ENCODE data around the gene ACSL4. TPM values are rescaled to one million over a fixed set of nuclear protein-coding genes. Genes with fewer than 3 reads are reported as not detected.

ACSL4 gene
- total RNA-seq, 1 experiment from 2014 or later, result 55.2 TPM

DNA sequence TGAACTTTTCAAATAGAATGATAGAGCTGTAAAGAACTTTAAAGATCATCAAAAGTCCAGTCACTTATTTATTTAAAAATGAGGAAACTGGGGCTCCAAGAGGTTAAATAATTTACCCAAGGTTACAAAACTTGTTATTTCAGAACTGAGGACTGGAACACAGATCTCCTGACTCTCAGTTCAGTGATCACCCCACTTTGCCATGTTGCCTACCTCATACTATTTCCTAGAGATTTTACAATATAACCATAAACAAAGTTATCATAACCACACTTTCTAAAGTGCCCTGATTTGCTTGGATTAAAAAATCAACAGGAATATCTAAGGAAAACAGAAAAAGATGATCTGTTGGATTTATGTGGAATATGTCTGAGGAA, 7.4 kb upstream of the ACSL4 start:
- intact Hi-C loops (cut with micrococcal nuclease; ENCODE audit: unreplicated experiment), result no loop called here
- BruUV-seq (replicated peaks), result no TSS peak
- TF ChIP-seq TCF7L2 (IDR thresholded peaks at IDR 0.05; ENCODE audit: low read depth, low read length) (no peak), SIN3A (IDR thresholded peaks at IDR 0.05; ENCODE audit: borderline replicate concordance, insufficient read depth, low read depth, low read length) (no peak), POLR2AphosphoS5 (IDR thresholded peaks at IDR 0.05; ENCODE audit: low read depth, low read length) (no peak)
- TF ChIP-seq, protein P1, sequence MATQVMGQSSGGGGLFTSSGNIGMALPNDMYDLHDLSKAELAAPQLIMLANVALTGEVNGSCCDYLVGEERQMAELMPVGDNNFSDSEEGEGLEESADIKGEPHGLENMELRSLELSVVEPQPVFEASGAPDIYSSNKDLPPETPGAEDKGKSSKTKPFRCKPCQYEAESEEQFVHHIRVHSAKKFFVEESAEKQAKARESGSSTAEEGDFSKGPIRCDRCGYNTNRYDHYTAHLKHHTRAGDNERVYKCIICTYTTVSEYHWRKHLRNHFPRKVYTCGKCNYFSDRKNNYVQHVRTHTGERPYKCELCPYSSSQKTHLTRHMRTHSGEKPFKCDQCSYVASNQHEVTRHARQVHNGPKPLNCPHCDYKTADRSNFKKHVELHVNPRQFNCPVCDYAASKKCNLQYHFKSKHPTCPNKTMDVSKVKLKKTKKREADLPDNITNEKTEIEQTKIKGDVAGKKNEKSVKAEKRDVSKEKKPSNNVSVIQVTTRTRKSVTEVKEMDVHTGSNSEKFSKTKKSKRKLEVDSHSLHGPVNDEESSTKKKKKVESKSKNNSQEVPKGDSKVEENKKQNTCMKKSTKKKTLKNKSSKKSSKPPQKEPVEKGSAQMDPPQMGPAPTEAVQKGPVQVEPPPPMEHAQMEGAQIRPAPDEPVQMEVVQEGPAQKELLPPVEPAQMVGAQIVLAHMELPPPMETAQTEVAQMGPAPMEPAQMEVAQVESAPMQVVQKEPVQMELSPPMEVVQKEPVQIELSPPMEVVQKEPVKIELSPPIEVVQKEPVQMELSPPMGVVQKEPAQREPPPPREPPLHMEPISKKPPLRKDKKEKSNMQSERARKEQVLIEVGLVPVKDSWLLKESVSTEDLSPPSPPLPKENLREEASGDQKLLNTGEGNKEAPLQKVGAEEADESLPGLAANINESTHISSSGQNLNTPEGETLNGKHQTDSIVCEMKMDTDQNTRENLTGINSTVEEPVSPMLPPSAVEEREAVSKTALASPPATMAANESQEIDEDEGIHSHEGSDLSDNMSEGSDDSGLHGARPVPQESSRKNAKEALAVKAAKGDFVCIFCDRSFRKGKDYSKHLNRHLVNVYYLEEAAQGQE (IDR thresholded peaks at IDR 0.05; ENCODE audit: insufficient read depth in 1 of 2, low read depth in 2 of 2, low read length in 1 of 2), result no peak
- TF ChIP-seq, protein P2, sequence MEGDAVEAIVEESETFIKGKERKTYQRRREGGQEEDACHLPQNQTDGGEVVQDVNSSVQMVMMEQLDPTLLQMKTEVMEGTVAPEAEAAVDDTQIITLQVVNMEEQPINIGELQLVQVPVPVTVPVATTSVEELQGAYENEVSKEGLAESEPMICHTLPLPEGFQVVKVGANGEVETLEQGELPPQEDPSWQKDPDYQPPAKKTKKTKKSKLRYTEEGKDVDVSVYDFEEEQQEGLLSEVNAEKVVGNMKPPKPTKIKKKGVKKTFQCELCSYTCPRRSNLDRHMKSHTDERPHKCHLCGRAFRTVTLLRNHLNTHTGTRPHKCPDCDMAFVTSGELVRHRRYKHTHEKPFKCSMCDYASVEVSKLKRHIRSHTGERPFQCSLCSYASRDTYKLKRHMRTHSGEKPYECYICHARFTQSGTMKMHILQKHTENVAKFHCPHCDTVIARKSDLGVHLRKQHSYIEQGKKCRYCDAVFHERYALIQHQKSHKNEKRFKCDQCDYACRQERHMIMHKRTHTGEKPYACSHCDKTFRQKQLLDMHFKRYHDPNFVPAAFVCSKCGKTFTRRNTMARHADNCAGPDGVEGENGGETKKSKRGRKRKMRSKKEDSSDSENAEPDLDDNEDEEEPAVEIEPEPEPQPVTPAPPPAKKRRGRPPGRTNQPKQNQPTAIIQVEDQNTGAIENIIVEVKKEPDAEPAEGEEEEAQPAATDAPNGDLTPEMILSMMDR (IDR thresholded peaks at IDR 0.05), result no peak
- ATAC-seq (no peak), DNase-seq (ENCODE audit: low read depth, low spot score) (no peak)
- H3K27me3 ChIP-seq (ENCODE audit: control insufficient read depth, insufficient read depth, low read length), result no peaks in the 10 kb centered on the region
- H3K4me3 ChIP-seq (ENCODE audit: low read depth in 2 of 2, low read length in 2 of 2), result no peak overlapping the region
- CTCF ChIA-PET, result no interaction called here
- POLR2A ChIA-PET, result no interaction called here
- H3K9me3 ChIP-seq (ENCODE audit: control insufficient read depth, insufficient read depth, low read depth, low read length), result no peaks in the 10 kb centered on the region
- no peaks in the 10 kb centered on the region for H3K36me3 ChIP-seq (ENCODE audit: control insufficient read depth, insufficient read depth, low read length)
- H3K4me1 ChIP-seq (ENCODE audit: control insufficient read depth, insufficient read depth, low read length), result no peaks in the 10 kb centered on the region
- in situ Hi-C loops (cut with HindIII; ENCODE audit: low pct_unique_long_range_greater_than_20kb, low sequenced_read_pairs), result no loop called here
- H3K27ac ChIP-seq (ENCODE audit: low read length), result no peak overlapping the region

DNA sequence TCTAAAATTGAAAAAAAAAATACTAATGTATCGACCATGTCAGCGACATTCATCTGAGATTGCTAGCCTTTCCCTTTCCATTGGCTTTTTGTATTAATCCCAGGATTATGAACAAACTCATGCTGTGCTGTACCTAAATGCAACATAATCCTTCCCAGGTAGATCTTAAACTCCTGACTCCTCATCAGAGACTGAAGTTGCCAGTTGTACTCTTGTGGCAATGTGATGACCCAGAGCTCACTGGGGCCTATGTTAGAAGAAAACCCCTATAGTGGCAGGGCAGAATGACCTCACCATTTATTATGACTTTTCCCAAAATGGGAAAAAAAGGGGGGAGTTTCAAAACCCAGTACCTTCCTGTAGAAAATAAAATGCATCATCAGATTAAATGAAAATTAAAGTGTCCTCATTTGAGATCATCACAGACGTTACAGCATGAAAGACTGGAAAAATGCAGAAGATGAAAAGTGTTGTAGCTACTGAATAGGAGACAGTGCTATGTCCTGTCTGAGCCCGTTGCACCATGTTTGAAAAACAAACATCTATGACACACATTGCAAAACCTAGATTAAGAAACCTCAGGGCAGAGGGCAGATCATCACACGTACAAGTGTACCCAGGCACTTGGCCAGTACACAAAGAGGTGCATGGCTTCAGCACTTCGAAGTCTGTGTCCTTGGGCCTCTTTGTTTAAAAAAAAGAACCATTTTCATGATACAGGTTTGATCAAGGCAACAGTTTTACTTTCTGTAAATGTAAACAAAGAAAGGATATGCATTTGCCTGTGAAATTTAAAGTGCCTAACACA, 6.8 kb upstream of the ACSL4 start:
- BruUV-seq (replicated peaks), result no TSS peak
- ATAC-seq (no peak), DNase-seq (ENCODE audit: low read depth, low spot score) (no peak)
- Histone ChIP-seq H3K9me3 (ENCODE audit: control insufficient read depth, insufficient read depth, low read depth, low read length) (no peaks in the 10 kb centered on the region), H3K36me3 (ENCODE audit: control insufficient read depth, insufficient read depth, low read length) (no peaks in the 10 kb centered on the region), H3K27me3 (ENCODE audit: control insufficient read depth, insufficient read depth, low read length) (no peaks in the 10 kb centered on the region), H3K27ac (ENCODE audit: low read length) (no peak overlapping the region), H3K4me1 (ENCODE audit: control insufficient read depth, insufficient read depth, low read length) (no peaks in the 10 kb centered on the region), H3K4me3 (ENCODE audit: low read depth in 2 of 2, low read length in 2 of 2) (no peak overlapping the region)
- in situ Hi-C loops (cut with HindIII; ENCODE audit: low pct_unique_long_range_greater_than_20kb, low sequenced_read_pairs), result no loop called here
- TF ChIP-seq, protein P2 (IDR thresholded peaks at IDR 0.05), result no peak
- TF ChIP-seq, protein P1 (IDR thresholded peaks at IDR 0.05; ENCODE audit: insufficient read depth in 1 of 2, low read depth in 2 of 2, low read length in 1 of 2), result no peak
- TF ChIP-seq POLR2AphosphoS5 (IDR thresholded peaks at IDR 0.05; ENCODE audit: low read depth, low read length) (no peak), SIN3A (IDR thresholded peaks at IDR 0.05; ENCODE audit: borderline replicate concordance, insufficient read depth, low read depth, low read length) (no peak), TCF7L2 (IDR thresholded peaks at IDR 0.05; ENCODE audit: low read depth, low read length) (no peak)
- POLR2A ChIA-PET, result no interaction called here
- intact Hi-C loops (cut with micrococcal nuclease; ENCODE audit: unreplicated experiment), result no loop called here
- CTCF ChIA-PET, result no interaction called here

Data from Panc1 (cell line).